ENCODE measurements around the gene DDX21. TPM values are rescaled to one million over a fixed set of nuclear protein-coding genes. Genes with fewer than 3 reads are reported as not detected.

Gene DDX21
- total and polyA plus RNA-seq, 9 of the 15 experiments (the other 6 are each of a cell fraction or from before 2014, with no cell fraction given), result 143 to 365 (median 281) TPM

DNA sequence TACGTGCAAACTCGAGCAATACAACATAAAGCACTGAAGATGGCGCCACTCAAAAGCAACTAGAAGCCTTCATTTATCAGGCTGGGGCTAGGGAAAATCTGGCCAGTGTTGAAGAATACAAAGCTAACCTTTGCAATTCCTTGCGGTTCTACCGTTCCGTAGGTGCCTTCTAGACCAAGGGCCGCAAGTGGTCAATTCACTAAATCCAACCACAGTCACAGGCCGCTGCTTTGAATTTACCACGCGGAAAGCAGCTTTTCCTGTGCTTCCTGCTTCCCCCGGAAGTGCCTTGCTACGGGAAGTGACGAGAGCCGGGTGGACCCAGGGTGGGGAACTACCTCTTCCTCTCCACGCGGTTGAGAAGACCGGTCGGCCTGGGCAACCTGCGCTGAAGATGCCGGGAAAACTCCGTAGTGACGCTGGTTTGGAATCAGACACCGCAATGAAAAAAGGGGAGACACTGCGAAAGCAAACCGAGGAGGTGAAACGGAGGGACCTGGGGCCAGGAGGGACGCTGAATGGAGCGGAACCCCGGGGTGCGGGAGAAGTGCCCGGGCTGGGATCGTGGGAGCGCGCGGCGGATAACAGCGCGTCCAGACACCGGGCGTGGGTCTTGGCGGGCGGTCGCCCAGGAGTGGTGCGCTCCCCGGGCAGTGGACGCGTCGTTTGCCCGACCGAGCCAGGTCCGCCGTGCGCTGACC, at the start of gene DDX21 (continued):
- TF ChIP-seq ETV6 (IDR thresholded peaks at IDR 0.05; ENCODE audit: borderline replicate concordance in 1 of 2, low read depth in 2 of 2, low read length in 1 of 2) (peak; percentile 86 to 95; a peak in 3 of 4 replicates), ETV6 (CRISPR knock-in tag; IDR thresholded peaks at IDR 0.05; ENCODE audit: borderline replicate concordance) (0 out of 2 replicates have a peak, but pooled peaks have one; percentile 74), POLR3A (IDR thresholded peaks at IDR 0.05; ENCODE audit: borderline replicate concordance, extremely low read depth, insufficient read depth, insufficient read length) (no peak), U2AF2 (optimal IDR thresholded peaks at IDR 0.05; ENCODE audit: low read depth, low read length) (no peak), ZNF780A (CRISPR knock-in tag; IDR thresholded peaks at IDR 0.05) (no peak), HNRNPH1 (optimal IDR thresholded peaks at IDR 0.05; ENCODE audit: low read depth, low read length) (no peak), TRIM24 (IDR thresholded peaks at IDR 0.05) (peak in 1 of 2 experiments; percentile 85; a peak in 2 of 4 replicates), ZNF354B (CRISPR knock-in tag; IDR thresholded peaks at IDR 0.05) (no peak), ZBTB1 (CRISPR knock-in tag; IDR thresholded peaks at IDR 0.05; ENCODE audit: borderline replicate concordance, low read depth) (peak; percentile 15; the same call in 1 of the 2 replicates), EHMT2 (IDR thresholded peaks at IDR 0.05) (no peak; the same call in 1 of the 2 replicates), MECOM (CRISPR knock-in tag; IDR thresholded peaks at IDR 0.05) (no peak), PML (IDR thresholded peaks at IDR 0.05; ENCODE audit: low read length) (peak; percentile 93), PRMT5 (CRISPR knock-in tag; IDR thresholded peaks at IDR 0.05) (0 out of 2 replicates have a peak, but pooled peaks have one; percentile 50), FOXM1 (IDR thresholded peaks at IDR 0.05; ENCODE audit: low read depth) (0 out of 2 replicates have a peak, but pooled peaks have one; percentile 22), FOXM1 (CRISPR knock-in tag; IDR thresholded peaks at IDR 0.05; ENCODE audit: low read depth) (peak; percentile 94), WHSC1 (IDR thresholded peaks at IDR 0.05; ENCODE audit: low read length) (no peak), ZNF12 (CRISPR knock-in tag; IDR thresholded peaks at IDR 0.05) (peak; percentile 91), KLF10 (CRISPR knock-in tag; IDR thresholded peaks at IDR 0.05) (no peak), RB1 (IDR thresholded peaks at IDR 0.05; ENCODE audit: low read depth) (peak; percentile 26), ZNF224 (CRISPR knock-in tag; IDR thresholded peaks at IDR 0.05) (peak; percentile 52; the same call in 1 of the 2 replicates), ZNF165 (CRISPR knock-in tag; IDR thresholded peaks at IDR 0.05; ENCODE audit: borderline replicate concordance) (no peak), PCBP1 (IDR thresholded peaks at IDR 0.05; ENCODE audit: low read depth, low read length, poor library complexity, severe bottlenecking) (peak; percentile 94)
- TF ChIP-seq, protein P1, sequence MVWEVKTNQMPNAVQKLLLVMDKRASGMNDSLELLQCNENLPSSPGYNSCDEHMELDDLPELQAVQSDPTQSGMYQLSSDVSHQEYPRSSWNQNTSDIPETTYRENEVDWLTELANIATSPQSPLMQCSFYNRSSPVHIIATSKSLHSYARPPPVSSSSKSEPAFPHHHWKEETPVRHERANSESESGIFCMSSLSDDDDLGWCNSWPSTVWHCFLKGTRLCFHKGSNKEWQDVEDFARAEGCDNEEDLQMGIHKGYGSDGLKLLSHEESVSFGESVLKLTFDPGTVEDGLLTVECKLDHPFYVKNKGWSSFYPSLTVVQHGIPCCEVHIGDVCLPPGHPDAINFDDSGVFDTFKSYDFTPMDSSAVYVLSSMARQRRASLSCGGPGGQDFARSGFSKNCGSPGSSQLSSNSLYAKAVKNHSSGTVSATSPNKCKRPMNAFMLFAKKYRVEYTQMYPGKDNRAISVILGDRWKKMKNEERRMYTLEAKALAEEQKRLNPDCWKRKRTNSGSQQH (CRISPR knock-in tag; IDR thresholded peaks at IDR 0.05), result peak; percentile 82; the same call in 1 of the 2 replicates
- TF ChIP-seq, protein P2, sequence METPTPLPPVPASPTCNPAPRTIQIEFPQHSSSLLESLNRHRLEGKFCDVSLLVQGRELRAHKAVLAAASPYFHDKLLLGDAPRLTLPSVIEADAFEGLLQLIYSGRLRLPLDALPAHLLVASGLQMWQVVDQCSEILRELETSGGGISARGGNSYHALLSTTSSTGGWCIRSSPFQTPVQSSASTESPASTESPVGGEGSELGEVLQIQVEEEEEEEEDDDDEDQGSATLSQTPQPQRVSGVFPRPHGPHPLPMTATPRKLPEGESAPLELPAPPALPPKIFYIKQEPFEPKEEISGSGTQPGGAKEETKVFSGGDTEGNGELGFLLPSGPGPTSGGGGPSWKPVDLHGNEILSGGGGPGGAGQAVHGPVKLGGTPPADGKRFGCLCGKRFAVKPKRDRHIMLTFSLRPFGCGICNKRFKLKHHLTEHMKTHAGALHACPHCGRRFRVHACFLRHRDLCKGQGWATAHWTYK (CRISPR knock-in tag; IDR thresholded peaks at IDR 0.05), result no peak

All from K562 (cell line).